ENCODE data around the gene FAHD2A. TPM values are rescaled to one million over a fixed set of nuclear protein-coding genes. Genes with fewer than 3 reads are reported as not detected.
"Not testable (repeated sequence)": the region's sequence is repeated elsewhere in the genome, so short reads cannot be mapped to it uniquely, and the experiment has no call there.

Gene FAHD2A
- 40.8 TPM for polyA plus RNA-seq (ENCODE audit: insufficient read length)
- long read RNA-seq, donor 1, full-length matches to known transcripts = 6 of 6 reads
- long read RNA-seq, donor 1, partial matches to known transcripts = 0 of 6 reads
- long read RNA-seq, donor 1, other reads (novel, unspliced or antisense) = 0 of 6 reads
- long read RNA-seq, donor 2, full-length matches to known transcripts = 10 of 15 reads
- long read RNA-seq, donor 2, partial matches to known transcripts = 5 of 15 reads
- long read RNA-seq, donor 2, other reads (novel, unspliced or antisense) = 0 of 15 reads
- long read RNA-seq, donor 3, full-length matches to known transcripts = 6 of 11 reads
- long read RNA-seq, donor 3, partial matches to known transcripts = 5 of 11 reads
- long read RNA-seq, donor 3, other reads (novel, unspliced or antisense) = 0 of 11 reads
- long read RNA-seq, donor 4, full-length matches to known transcripts = 1 of 1 reads
- long read RNA-seq, donor 4, partial matches to known transcripts = 0 of 1 reads
- long read RNA-seq, donor 4, other reads (novel, unspliced or antisense) = 0 of 1 reads
- long read RNA-seq, donor 5, full-length matches to known transcripts = 17 of 27 reads
- long read RNA-seq, donor 5, partial matches to known transcripts = 10 of 27 reads
- long read RNA-seq, donor 5, other reads (novel, unspliced or antisense) = 0 of 27 reads
- long read RNA-seq, donor 6, full-length matches to known transcripts = 4 of 4 reads
- long read RNA-seq, donor 6, partial matches to known transcripts = 0 of 4 reads
- long read RNA-seq, donor 6, other reads (novel, unspliced or antisense) = 0 of 4 reads
- long read RNA-seq, donor 7, full-length matches to known transcripts = 6 of 6 reads
- long read RNA-seq, donor 7, partial matches to known transcripts = 0 of 6 reads
- long read RNA-seq, donor 7, other reads (novel, unspliced or antisense) = 0 of 6 reads
- long read RNA-seq, donor 8, full-length matches to known transcripts = 4 of 4 reads
- long read RNA-seq, donor 8, partial matches to known transcripts = 0 of 4 reads
- long read RNA-seq, donor 8, other reads (novel, unspliced or antisense) = 0 of 4 reads

- peak; percentile 95 for DNase-seq
Observed at GRCh38 chr2:95402370-95403203, at the start of gene FAHD2A. FAHD2A (plus strand) TSS chr2:95402708; CDS start chr2:95405559, 2,851 bp downstream.

- no peak for DNase-seq
Observed at GRCh38 chr2:95353055-95353575, 49.4 kb upstream of the FAHD2A start.

- no peak for DNase-seq
Observed at GRCh38 chr2:95353613-95354468, 48.7 kb upstream of the FAHD2A start.

GRCh38 chr2:95354469-95354901, 48.0 kb upstream of the FAHD2A start:
- DNase-seq = no peak

GRCh38 chr2:95354925-95355324, 47.6 kb upstream of the FAHD2A start:
- DNase-seq = no peak

- DNase-seq = not testable (repeated sequence)
Observed at GRCh38 chr2:95355486-95355885, 47.0 kb upstream of the FAHD2A start.

- DNase-seq = no peak
Observed at GRCh38 chr2:95356821-95357700, 45.4 kb upstream of the FAHD2A start.

GRCh38 chr2:95357717-95358280, 44.7 kb upstream of the FAHD2A start:
- no peak for DNase-seq

- no peak for DNase-seq
Observed at GRCh38 chr2:95359031-95359430, 43.5 kb upstream of the FAHD2A start.

- no peak for DNase-seq
Observed at GRCh38 chr2:95359501-95359930, 43.0 kb upstream of the FAHD2A start.

- DNase-seq = no peak
Observed at GRCh38 chr2:95361216-95361980, 41.1 kb upstream of the FAHD2A start.

GRCh38 chr2:95362486-95362885, 40.0 kb upstream of the FAHD2A start:
- no peak for DNase-seq

- DNase-seq = no peak
Observed at GRCh38 chr2:95366514-95366913, 36.0 kb upstream of the FAHD2A start.

- no peak for DNase-seq
Observed at GRCh38 chr2:95372216-95372829, 30.2 kb upstream of the FAHD2A start.

GRCh38 chr2:95372845-95373244, 29.7 kb upstream of the FAHD2A start:
- DNase-seq = no peak

GRCh38 chr2:95374029-95374428, 28.5 kb upstream of the FAHD2A start:
- no peak for DNase-seq

GRCh38 chr2:95374451-95374920, 28.0 kb upstream of the FAHD2A start:
- no peak for DNase-seq
